GM23338 (cell line): ENCODE measurements around the gene SPAG16. TPM values are rescaled to one million over a fixed set of nuclear protein-coding genes. Genes with fewer than 3 reads are reported as not detected.

Source experiments
- ATAC-seq: fragments of 200-7000 bp; cut with Tn5 transposase; 3 replicates; pipeline ENCODE4 v1.9.1; 2020
- DNase-seq: peaks from one replicate; pipeline ENCODE4 v3.0.0-alpha.2; 2015; ENCODE audit warnings: low spot score
- H2AFZ ChIP-seq: fragments of 200-600 bp; sonication (generic); 2 replicates; pipeline ENCODE4 v1.8.0; 2016; ENCODE audit warnings: antibody characterized with exemption, mild to moderate bottlenecking, moderate library complexity
- H3F3A ChIP-seq: fragments of 200-600 bp; sonication (generic); replicated peaks from 2 replicates; pipeline ENCODE4 v1.8.0; 2017; ENCODE audit warnings: antibody characterized with exemption, mixed run types, low read depth
- H3K27ac ChIP-seq: fragments of 200-600 bp; sonication (generic); 2 replicates; pipeline ENCODE4 v1.6.1; 2016; ENCODE audit warnings: low read depth
- H3K27me3 ChIP-seq: fragments of 200-600 bp; sonication (generic); 2 replicates; pipeline ENCODE4 v1.8.0; 2016; ENCODE audit warnings: mild to moderate bottlenecking, mixed run types, moderate library complexity; ENCODE audit not compliant: insufficient read depth
- H3K36me3 ChIP-seq: fragments of 200-600 bp; sonication (generic); 2 replicates; pipeline ENCODE4 v1.8.0; 2016; ENCODE audit warnings: mild to moderate bottlenecking; ENCODE audit not compliant: insufficient read depth
- H3K4me1 ChIP-seq: fragments of 200-600 bp; sonication (generic); 2 replicates; pipeline ENCODE4 v1.8.0; 2016; ENCODE audit warnings: mild to moderate bottlenecking, moderate library complexity; ENCODE audit not compliant: insufficient read depth
- H3K4me2 ChIP-seq: fragments of 200-600 bp; sonication (generic); 2 replicates; pipeline ENCODE4 v1.7.1; 2017; ENCODE audit warnings: mixed run types
- H3K4me3 ChIP-seq: fragments of 200-600 bp; sonication (generic); 2 replicates; pipeline ENCODE4 v1.6.1; 2016; ENCODE audit warnings: mixed run types
- H3K79me2 ChIP-seq: fragments of 200-600 bp; sonication (generic); replicated peaks from 2 replicates; pipeline ENCODE4 v1.8.0; 2017; ENCODE audit warnings: mild to moderate bottlenecking; ENCODE audit not compliant: insufficient read depth
- H3K9me2 ChIP-seq: fragments of 200-600 bp; sonication (generic); 2 replicates; pipeline ENCODE4 v1.8.0; 2017; ENCODE audit not compliant: insufficient read depth
- H4K20me1 ChIP-seq: fragments of 200-600 bp; sonication (generic); replicated peaks from 2 replicates; pipeline ENCODE4 v1.8.0; 2017; ENCODE audit warnings: mild to moderate bottlenecking; ENCODE audit not compliant: insufficient read depth
- H3K27ac Mint-ChIP-seq: 2 replicates; pipeline ENCODE4 v1.8.0; 2020; ENCODE audit warnings: inconsistent platforms, mild to moderate bottlenecking, moderate library complexity, mixed read lengths
- H3K27me3 Mint-ChIP-seq: 3 replicates; pipeline ENCODE4 v1.8.0; 2022; ENCODE audit warnings: low read depth, mild to moderate bottlenecking, moderate library complexity, mixed read lengths, inconsistent platforms; ENCODE audit not compliant: insufficient read depth, poor library complexity
- H3K36me3 Mint-ChIP-seq: 3 replicates; pipeline ENCODE4 v1.8.0; 2021; ENCODE audit warnings: low read depth, mild to moderate bottlenecking, inconsistent platforms, moderate library complexity, mixed read lengths
- H3K4me1 Mint-ChIP-seq: 3 replicates; pipeline ENCODE4 v1.8.0; 2020; ENCODE audit warnings: mild to moderate bottlenecking, inconsistent platforms, mixed read lengths
- H3K4me3 Mint-ChIP-seq: 3 replicates; pipeline ENCODE4 v1.8.0; 2021; ENCODE audit warnings: moderate library complexity, mild to moderate bottlenecking, inconsistent platforms, mixed read lengths
- H3K9me3 Mint-ChIP-seq: 3 replicates; pipeline ENCODE4 v1.8.0; 2020; ENCODE audit warnings: moderate library complexity, mild to moderate bottlenecking, inconsistent platforms, mixed read lengths
- CREB1 ChIP-seq: fragments of 250-450 bp; sonication (Bioruptor Pico); IDR thresholded peaks from 2 replicates; pipeline ENCODE4 v1.5.0; 2020; ENCODE audit warnings: low read depth, mild to moderate bottlenecking, moderate library complexity
- EZH2 ChIP-seq: fragments of 200-600 bp; sonication (generic); IDR thresholded peaks from one replicate; pipeline ENCODE4 v1.8.0; 2017; ENCODE audit warnings: antibody characterized with exemption, mild to moderate bottlenecking, low read depth; ENCODE audit not compliant: unreplicated experiment
- EZH2phosphoT487 ChIP-seq: fragments of 200-600 bp; sonication (generic); IDR thresholded peaks from one replicate; pipeline ENCODE4 v1.8.1; 2018; ENCODE audit warnings: antibody characterized with exemption; ENCODE audit not compliant: unreplicated experiment
- JUNB ChIP-seq: IDR thresholded peaks from one replicate; pipeline ENCODE4 v1.6.1; 2016; ENCODE audit warnings: antibody characterized with exemption; ENCODE audit not compliant: unreplicated experiment
- NANOG ChIP-seq: IDR thresholded peaks from 2 replicates; pipeline ENCODE4 v1.6.1; 2016; ENCODE audit warnings: antibody characterized with exemption, borderline replicate concordance
- STAT1 ChIP-seq: IDR thresholded peaks from one replicate; pipeline ENCODE4 v1.6.1; 2016; ENCODE audit warnings: antibody characterized with exemption; ENCODE audit not compliant: unreplicated experiment
- ZNF114 ChIP-seq: fragments of 250-450 bp; sonication (Bioruptor Pico); IDR thresholded peaks from 2 replicates; pipeline ENCODE4 v1.5.0; 2020; ENCODE audit warnings: mild to moderate bottlenecking, moderate library complexity
- polyA plus RNA-seq: library from polyadenylated mRNA; unstranded; fragments of >200 nt; fragmentation: Nextera tagmentation; extraction: Ambion mirVana; gene quantifications from 2 replicates; pipeline ENCODE4 v1.2.1, GENCODE V29; 2016
- total RNA-seq: library from RNA; depleted of rRNA; stranded (reverse); fragments of >200 nt; shearing (Covaris generic); gene quantifications from 2 replicates; pipeline ENCODE4 v1.2.3, GENCODE V29; 2014
- TF ChIP-seq, protein P1 (sequence below): fragments of 250-450 bp; sonication (Bioruptor Pico); IDR thresholded peaks from 2 replicates; pipeline ENCODE4 v1.5.0; 2020; ENCODE audit warnings: mild to moderate bottlenecking, moderate library complexity
- TF ChIP-seq, protein P2 (sequence below): IDR thresholded peaks from one replicate; pipeline ENCODE4 v1.6.1; 2018; ENCODE audit warnings: antibody characterized with exemption; ENCODE audit not compliant: unreplicated experiment
- TF ChIP-seq, protein P3 (sequence below), 2 experiments: fragments of 200-600 bp in 1 of 2; sonication (generic) in 1 of 2; conservative IDR thresholded peaks; 2 replicates each; pipeline versions ENCODE4 v1.5.1 to v1.6.1; 2016 to 2017; ENCODE audit warnings: antibody characterized with exemption in 2 of 2, low read depth in 2 of 2, mild to moderate bottlenecking in 2 of 2, moderate library complexity in 1 of 2

The SPAG16 gene
- total and polyA plus RNA-seq, 2 experiments from 2014 or later: 19.7 to 47.8 TPM

- ATAC-seq: no peak
- TF ChIP-seq ZNF114 (CRISPR knock-in tag): no peak
- no peak for TF ChIP-seq NANOG
- Histone ChIP-seq H3K9me2 (no peaks in the 10 kb centered on the region), H3K27ac (no peak overlapping the region), H2AFZ (no peak overlapping the region), H3K4me2 (no peak overlapping the region), H3F3A (no peaks in the 10 kb centered on the region), H3K36me3 (no peaks in the 10 kb centered on the region), H4K20me1 (no peaks in the 10 kb centered on the region), H3K79me2 (no peaks in the 10 kb centered on the region), H3K4me3 (no peak overlapping the region), H3K27me3 (no peaks in the 10 kb centered on the region), H3K4me1 (no peaks in the 10 kb centered on the region)
- H3K4me3 Mint-ChIP-seq: no peak overlapping the region
- H3K36me3 Mint-ChIP-seq: no peaks in the 10 kb centered on the region
- H3K27ac Mint-ChIP-seq: peak overlapping the region; percentile 80
- no peaks in the 10 kb centered on the region for H3K9me3 Mint-ChIP-seq
- H3K27me3 Mint-ChIP-seq: no peaks in the 10 kb centered on the region
- no peak for DNase-seq
- peaks cover 6% of the 10 kb centered on the region; the same call in 2 of the 3 replicates for H3K4me1 Mint-ChIP-seq
These were observed 261.2 kb downstream of the SPAG16 start for GRCh38 chr2:213545481-213545880.

GRCh38 chr2:213545964-213546475 lies 261.8 kb downstream of the SPAG16 start:
- no peaks in the 10 kb centered on the region for H3K79me2 ChIP-seq
- no peak overlapping the region for H3K27ac ChIP-seq
- Mint-ChIP-seq H3K4me1 (peaks cover 6% of the 10 kb centered on the region; the same call in 2 of the 3 replicates), H3K27me3 (no peaks in the 10 kb centered on the region), H3K27ac (peak overlapping the region; percentile 80), H3K4me3 (no peak overlapping the region), H3K9me3 (no peaks in the 10 kb centered on the region), H3K36me3 (no peaks in the 10 kb centered on the region)
- no peak for DNase-seq
- no peaks in the 10 kb centered on the region for H3K27me3 ChIP-seq
- no peak overlapping the region for H3K4me2 ChIP-seq
- H2AFZ ChIP-seq: no peak overlapping the region
- H4K20me1 ChIP-seq: no peaks in the 10 kb centered on the region
- H3K36me3 ChIP-seq: no peaks in the 10 kb centered on the region
- ATAC-seq: no peak
- H3F3A ChIP-seq: no peaks in the 10 kb centered on the region
- H3K4me3 ChIP-seq: no peak overlapping the region
- H3K9me2 ChIP-seq: no peaks in the 10 kb centered on the region
- H3K4me1 ChIP-seq: no peaks in the 10 kb centered on the region
- TF ChIP-seq EZH2phosphoT487: no peak
- no peak for TF ChIP-seq JUNB
- TF ChIP-seq, protein P1, sequence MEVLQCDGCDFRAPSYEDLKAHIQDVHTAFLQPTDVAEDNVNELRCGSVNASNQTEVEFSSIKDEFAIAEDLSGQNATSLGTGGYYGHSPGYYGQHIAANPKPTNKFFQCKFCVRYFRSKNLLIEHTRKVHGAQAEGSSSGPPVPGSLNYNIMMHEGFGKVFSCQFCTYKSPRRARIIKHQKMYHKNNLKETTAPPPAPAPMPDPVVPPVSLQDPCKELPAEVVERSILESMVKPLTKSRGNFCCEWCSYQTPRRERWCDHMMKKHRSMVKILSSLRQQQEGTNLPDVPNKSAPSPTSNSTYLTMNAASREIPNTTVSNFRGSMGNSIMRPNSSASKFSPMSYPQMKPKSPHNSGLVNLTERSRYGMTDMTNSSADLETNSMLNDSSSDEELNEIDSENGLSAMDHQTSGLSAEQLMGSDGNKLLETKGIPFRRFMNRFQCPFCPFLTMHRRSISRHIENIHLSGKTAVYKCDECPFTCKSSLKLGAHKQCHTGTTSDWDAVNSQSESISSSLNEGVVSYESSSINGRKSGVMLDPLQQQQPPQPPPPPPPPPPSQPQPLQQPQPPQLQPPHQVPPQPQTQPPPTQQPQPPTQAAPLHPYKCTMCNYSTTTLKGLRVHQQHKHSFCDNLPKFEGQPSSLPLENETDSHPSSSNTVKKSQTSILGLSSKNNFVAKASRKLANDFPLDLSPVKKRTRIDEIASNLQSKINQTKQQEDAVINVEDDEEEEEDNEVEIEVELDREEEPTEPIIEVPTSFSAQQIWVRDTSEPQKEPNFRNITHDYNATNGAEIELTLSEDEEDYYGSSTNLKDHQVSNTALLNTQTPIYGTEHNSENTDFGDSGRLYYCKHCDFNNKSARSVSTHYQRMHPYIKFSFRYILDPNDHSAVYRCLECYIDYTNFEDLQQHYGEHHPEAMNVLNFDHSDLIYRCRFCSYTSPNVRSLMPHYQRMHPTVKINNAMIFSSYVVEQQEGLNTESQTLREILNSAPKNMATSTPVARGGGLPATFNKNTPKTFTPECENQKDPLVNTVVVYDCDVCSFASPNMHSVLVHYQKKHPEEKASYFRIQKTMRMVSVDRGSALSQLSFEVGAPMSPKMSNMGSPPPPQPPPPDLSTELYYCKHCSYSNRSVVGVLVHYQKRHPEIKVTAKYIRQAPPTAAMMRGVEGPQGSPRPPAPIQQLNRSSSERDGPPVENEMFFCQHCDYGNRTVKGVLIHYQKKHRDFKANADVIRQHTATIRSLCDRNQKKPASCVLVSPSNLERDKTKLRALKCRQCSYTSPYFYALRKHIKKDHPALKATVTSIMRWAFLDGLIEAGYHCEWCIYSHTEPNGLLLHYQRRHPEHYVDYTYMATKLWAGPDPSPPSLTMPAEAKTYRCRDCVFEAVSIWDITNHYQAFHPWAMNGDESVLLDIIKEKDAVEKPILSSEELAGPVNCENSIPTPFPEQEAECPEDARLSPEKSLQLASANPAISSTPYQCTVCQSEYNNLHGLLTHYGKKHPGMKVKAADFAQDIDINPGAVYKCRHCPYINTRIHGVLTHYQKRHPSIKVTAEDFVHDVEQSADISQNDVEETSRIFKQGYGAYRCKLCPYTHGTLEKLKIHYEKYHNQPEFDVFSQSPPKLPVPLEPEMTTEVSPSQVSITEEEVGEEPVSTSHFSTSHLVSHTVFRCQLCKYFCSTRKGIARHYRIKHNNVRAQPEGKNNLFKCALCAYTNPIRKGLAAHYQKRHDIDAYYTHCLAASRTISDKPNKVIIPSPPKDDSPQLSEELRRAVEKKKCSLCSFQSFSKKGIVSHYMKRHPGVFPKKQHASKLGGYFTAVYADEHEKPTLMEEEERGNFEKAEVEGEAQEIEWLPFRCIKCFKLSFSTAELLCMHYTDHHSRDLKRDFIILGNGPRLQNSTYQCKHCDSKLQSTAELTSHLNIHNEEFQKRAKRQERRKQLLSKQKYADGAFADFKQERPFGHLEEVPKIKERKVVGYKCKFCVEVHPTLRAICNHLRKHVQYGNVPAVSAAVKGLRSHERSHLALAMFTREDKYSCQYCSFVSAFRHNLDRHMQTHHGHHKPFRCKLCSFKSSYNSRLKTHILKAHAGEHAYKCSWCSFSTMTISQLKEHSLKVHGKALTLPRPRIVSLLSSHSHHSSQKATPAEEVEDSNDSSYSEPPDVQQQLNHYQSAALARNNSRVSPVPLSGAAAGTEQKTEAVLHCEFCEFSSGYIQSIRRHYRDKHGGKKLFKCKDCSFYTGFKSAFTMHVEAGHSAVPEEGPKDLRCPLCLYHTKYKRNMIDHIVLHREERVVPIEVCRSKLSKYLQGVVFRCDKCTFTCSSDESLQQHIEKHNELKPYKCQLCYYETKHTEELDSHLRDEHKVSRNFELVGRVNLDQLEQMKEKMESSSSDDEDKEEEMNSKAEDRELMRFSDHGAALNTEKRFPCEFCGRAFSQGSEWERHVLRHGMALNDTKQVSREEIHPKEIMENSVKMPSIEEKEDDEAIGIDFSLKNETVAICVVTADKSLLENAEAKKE (CRISPR knock-in tag): no peak
- TF ChIP-seq, protein P2, sequence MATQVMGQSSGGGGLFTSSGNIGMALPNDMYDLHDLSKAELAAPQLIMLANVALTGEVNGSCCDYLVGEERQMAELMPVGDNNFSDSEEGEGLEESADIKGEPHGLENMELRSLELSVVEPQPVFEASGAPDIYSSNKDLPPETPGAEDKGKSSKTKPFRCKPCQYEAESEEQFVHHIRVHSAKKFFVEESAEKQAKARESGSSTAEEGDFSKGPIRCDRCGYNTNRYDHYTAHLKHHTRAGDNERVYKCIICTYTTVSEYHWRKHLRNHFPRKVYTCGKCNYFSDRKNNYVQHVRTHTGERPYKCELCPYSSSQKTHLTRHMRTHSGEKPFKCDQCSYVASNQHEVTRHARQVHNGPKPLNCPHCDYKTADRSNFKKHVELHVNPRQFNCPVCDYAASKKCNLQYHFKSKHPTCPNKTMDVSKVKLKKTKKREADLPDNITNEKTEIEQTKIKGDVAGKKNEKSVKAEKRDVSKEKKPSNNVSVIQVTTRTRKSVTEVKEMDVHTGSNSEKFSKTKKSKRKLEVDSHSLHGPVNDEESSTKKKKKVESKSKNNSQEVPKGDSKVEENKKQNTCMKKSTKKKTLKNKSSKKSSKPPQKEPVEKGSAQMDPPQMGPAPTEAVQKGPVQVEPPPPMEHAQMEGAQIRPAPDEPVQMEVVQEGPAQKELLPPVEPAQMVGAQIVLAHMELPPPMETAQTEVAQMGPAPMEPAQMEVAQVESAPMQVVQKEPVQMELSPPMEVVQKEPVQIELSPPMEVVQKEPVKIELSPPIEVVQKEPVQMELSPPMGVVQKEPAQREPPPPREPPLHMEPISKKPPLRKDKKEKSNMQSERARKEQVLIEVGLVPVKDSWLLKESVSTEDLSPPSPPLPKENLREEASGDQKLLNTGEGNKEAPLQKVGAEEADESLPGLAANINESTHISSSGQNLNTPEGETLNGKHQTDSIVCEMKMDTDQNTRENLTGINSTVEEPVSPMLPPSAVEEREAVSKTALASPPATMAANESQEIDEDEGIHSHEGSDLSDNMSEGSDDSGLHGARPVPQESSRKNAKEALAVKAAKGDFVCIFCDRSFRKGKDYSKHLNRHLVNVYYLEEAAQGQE: no peak
- TF ChIP-seq, protein P3, sequence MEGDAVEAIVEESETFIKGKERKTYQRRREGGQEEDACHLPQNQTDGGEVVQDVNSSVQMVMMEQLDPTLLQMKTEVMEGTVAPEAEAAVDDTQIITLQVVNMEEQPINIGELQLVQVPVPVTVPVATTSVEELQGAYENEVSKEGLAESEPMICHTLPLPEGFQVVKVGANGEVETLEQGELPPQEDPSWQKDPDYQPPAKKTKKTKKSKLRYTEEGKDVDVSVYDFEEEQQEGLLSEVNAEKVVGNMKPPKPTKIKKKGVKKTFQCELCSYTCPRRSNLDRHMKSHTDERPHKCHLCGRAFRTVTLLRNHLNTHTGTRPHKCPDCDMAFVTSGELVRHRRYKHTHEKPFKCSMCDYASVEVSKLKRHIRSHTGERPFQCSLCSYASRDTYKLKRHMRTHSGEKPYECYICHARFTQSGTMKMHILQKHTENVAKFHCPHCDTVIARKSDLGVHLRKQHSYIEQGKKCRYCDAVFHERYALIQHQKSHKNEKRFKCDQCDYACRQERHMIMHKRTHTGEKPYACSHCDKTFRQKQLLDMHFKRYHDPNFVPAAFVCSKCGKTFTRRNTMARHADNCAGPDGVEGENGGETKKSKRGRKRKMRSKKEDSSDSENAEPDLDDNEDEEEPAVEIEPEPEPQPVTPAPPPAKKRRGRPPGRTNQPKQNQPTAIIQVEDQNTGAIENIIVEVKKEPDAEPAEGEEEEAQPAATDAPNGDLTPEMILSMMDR (conservative IDR thresholded peaks at IDR 0.05; ENCODE audit: low read depth in 2 of 2): no peak
- TF ChIP-seq NANOG: no peak
- TF ChIP-seq STAT1: no peak
- TF ChIP-seq CREB1 (CRISPR knock-in tag): no peak
- TF ChIP-seq ZNF114 (CRISPR knock-in tag): no peak
- no peak for TF ChIP-seq EZH2
